Measurements from ENCODE around the gene SOX12. TPM values are rescaled to one million over a fixed set of nuclear protein-coding genes. Genes with fewer than 3 reads are reported as not detected.

Gene SOX12
- total RNA-seq, 4 donors from 2014 or later = 4.7 to 9.9 (median 5.4) TPM

DNA sequence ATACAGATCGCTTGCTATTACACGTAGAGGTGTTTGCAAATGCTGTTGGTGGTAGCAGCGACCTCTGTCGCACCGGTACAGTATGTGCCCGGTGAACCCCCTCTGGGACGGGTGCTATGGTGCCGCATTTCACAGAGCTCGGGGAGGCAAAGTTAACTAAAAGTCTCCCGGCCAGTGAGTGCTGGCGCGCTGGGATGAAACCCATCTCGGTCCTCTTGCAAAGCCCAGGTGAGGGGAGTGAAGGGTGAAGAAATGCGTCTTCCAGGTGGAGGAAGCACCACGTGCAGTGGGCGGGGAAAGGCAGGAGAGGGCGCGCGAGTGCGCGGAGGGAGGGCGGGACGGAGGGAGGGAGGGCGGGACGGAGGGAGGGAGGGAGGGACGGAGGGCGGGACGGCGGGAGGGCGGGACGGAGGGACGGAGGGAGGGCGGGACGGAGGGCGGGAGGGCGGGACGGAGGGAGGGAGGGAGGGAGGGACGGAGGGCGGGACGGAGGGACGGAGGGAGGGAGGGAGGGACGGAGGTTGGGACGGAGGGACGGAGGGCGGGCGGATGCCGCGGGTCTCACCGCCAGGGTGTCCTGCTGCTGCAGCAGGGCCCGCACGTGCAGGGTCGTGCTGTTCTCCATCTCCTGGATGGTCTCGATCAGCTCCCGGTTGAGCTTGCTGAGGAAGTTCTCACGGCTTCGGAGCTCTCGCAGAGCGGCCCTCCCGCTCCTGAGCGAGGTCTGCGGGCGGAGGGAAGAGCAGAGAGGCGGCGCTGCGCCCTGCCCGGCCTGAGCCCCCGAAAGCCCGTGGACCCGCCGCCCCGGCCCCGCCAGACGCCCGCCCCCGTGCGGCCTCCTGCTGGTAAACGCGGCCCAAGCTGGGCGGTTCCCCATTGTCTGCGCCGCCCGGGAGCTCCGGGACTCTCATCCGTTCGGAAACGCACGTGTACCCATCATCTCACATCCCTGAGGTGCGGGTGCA is 46.5 kb upstream of the SOX12 start:
- no peak overlapping the region for H3K4me3 ChIP-seq (ENCODE audit: low read depth, poor library complexity, severe bottlenecking)
- peak in 1 of 2 donors; percentile 84 for DNase-seq (ENCODE audit: low spot score in 2 of 2)
- intact Hi-C loops (cut with DNase I; ENCODE audit: low total_unique reads) = no loop called here
- 69 to 90% methylated on average over 63 to 68 of the region's 88 CpGs for WGBS, 2 donors
- no peak for TF ChIP-seq POLR2A (IDR thresholded peaks at IDR 0.05)
- TF ChIP-seq, protein P1, sequence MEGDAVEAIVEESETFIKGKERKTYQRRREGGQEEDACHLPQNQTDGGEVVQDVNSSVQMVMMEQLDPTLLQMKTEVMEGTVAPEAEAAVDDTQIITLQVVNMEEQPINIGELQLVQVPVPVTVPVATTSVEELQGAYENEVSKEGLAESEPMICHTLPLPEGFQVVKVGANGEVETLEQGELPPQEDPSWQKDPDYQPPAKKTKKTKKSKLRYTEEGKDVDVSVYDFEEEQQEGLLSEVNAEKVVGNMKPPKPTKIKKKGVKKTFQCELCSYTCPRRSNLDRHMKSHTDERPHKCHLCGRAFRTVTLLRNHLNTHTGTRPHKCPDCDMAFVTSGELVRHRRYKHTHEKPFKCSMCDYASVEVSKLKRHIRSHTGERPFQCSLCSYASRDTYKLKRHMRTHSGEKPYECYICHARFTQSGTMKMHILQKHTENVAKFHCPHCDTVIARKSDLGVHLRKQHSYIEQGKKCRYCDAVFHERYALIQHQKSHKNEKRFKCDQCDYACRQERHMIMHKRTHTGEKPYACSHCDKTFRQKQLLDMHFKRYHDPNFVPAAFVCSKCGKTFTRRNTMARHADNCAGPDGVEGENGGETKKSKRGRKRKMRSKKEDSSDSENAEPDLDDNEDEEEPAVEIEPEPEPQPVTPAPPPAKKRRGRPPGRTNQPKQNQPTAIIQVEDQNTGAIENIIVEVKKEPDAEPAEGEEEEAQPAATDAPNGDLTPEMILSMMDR (IDR thresholded peaks at IDR 0.05) = no peak

DNA sequence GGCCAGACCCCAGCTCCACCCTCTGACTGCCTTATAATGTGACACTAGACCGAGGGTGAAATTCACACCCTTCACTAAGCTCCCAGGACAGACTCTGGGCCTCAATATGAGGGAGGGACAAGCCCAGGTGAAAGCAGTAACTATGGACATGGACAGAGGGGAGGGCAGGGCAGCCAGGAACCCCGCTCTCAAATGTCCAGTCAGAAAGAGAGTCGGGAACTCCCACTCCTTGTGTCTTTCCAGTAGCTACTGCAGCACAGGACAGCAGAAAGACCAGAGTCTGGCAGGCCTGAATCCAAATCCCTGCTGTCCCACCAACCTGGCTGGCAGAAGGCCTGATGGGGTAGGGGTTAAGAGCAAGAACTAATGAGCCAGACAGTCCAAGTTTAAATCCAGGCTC is 41.2 kb upstream of the SOX12 start:
- WGBS, 2 donors = 86 to 87% methylated on average over 3 of the region's 3 CpGs
- intact Hi-C loops (cut with DNase I; ENCODE audit: low total_unique reads) = no loop called here
- H3K4me3 ChIP-seq (ENCODE audit: low read depth, poor library complexity, severe bottlenecking) = no peak overlapping the region
- no peak for DNase-seq (ENCODE audit: low spot score in 2 of 2)
- TF ChIP-seq POLR2A (IDR thresholded peaks at IDR 0.05) = no peak
- TF ChIP-seq, protein P1 (IDR thresholded peaks at IDR 0.05) = no peak

DNA sequence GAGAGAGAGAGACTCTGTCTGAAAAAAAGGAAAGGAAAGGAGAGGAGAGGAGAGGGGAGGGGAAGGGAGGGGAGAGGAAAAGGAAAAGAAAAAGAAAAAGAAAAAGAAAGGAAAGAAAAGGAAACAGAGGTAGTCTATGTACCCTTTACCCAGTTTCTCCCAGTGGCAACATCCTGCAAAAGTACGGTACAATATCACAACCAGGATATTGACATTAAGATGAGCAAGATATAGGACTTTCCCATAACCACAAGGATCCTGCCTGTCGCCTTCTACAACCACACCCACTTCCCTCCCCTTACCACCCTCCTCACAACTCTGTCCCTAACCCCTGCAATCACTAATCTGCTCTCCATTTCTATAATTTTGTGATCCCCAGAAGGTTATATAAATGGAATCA is 38.8 kb upstream of the SOX12 start:
- intact Hi-C loops (cut with DNase I; ENCODE audit: low total_unique reads) = no loop called here
- TF ChIP-seq, protein P1 (IDR thresholded peaks at IDR 0.05) = no peak
- TF ChIP-seq POLR2A (IDR thresholded peaks at IDR 0.05) = no peak
- 72% methylated on average over 2 of the region's 2 CpGs for WGBS, 2 donors
- DNase-seq (ENCODE audit: low spot score in 2 of 2) = no peak
- H3K4me3 ChIP-seq (ENCODE audit: low read depth, poor library complexity, severe bottlenecking) = no peak overlapping the region

DNA sequence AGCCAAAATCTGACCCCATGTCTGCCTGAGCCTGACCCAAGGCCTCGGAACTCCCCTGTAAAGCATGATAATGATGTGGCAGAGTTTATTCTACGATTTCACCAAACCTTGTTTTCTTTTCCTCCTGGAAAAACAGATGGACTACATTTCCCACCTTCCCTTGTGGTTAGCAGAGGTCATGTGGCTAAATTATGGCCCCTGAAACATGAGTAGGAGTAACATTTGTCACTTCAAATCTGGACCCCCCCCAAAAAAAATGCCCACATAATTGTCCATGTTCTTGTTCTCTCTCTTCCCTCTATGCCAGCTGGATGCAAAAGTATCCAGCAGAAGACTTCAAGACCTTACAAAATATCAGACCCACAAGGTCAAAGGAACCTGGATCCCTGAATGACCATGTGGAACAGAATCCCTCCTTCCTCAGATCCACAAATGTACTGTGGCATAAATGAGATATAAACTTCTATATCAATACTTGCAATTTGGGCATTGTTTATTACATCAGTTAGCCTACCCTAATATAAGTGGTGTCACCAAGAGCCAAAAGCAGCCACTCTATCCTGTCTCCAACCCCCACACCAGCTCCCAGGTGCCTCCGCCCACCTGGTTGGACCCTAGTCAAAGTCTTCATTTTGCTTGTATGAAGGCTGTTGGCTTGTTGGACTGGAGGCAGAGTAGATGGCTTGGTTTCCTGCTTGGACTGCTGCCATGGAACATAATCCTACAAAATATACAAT is 36.2 kb upstream of the SOX12 start:
- no peak for DNase-seq (ENCODE audit: low spot score in 2 of 2)
- intact Hi-C loops (cut with DNase I; ENCODE audit: low total_unique reads) = no loop called here
- no peak overlapping the region for H3K4me3 ChIP-seq (ENCODE audit: low read depth, poor library complexity, severe bottlenecking)
- WGBS, 2 donors = 93 to 97% methylated on average over 3 of the region's 3 CpGs
- TF ChIP-seq, protein P1 (IDR thresholded peaks at IDR 0.05) = no peak
- TF ChIP-seq POLR2A (IDR thresholded peaks at IDR 0.05) = no peak

DNA sequence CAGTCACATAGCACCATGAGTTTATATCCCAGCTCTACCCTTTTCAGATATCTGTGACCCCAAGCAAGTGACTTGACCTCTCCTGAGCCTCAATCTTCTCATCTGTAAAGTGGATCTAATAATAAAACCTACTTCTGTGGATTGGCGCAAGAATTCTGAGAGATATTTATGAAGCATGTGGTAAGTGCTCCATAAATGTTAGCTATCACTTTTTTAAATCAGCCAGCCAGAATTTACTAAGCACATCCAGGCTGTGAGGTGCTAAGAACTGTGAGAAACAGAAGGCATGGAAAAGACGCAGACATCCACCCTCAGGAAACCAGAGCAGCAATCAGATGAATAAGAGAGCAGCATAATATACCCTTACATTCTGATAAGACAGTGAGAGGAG is 35.7 kb upstream of the SOX12 start:
- H3K4me3 ChIP-seq (ENCODE audit: low read depth, poor library complexity, severe bottlenecking) = peak overlapping the region; percentile 42
- no peak for DNase-seq (ENCODE audit: low spot score in 2 of 2)
- intact Hi-C loops (cut with DNase I; ENCODE audit: low total_unique reads) = no loop called here
- TF ChIP-seq, protein P1 (IDR thresholded peaks at IDR 0.05) = no peak
- TF ChIP-seq POLR2A (IDR thresholded peaks at IDR 0.05) = no peak
- 42 to 51% methylated on average over 2 of the region's 2 CpGs for WGBS, 2 donors

Measured in lower leg skin (tissue), 4 donors.